ENCODE data around the gene IFT122. TPM values are rescaled to one million over a fixed set of nuclear protein-coding genes. Genes with fewer than 3 reads are reported as not detected.

The IFT122 gene
- total and polyA plus RNA-seq, 3 experiments from 2014 or later, result 4.3 to 16.5 (median 16.4) TPM

DNA sequence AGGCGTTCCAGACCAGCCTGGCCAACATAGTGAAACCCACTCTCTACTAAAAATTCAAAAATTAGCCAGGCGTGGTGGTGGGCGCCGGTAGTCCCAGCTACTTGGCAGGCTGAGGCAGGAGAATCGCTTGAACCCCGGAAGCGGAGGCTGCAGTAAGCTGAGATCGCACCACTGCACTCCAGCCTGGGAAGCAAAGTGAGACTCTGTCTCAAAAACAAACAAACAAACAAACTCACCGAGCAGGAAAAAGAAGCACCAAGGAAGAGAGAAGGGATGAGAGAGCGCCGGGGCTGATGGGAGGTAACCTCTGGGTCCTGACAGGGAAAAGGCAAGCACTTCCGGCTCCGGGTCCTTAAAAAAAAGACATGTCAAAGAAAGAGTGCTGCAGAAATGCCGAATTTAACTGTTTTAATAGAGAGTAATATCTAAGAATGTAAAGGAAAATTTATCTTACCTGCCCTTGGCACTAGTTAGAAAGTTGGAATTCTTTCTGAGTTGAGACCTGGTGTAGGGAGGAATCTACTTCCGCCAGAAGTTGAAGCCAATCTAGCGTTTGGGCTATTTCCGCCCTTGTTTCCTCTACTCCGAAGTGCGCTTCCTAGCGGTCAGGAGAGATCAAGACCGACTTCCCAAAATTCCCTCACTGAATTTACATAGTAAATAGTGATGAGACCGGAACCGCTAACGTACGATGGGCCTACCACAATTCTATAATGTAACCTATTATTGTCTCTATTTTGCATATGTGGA, 40.7 kb upstream of the IFT122 start:
- ChIA-PET POLR2A (interaction anchor here (0.6 to 1.1 kb wide), 6 partner anchors 12 to 409 kb away, joined by 3 to 6 read pairs (median 4); no protein-coding TSS in a partner anchor), CTCF (interaction anchor here (0.8 to 1.7 kb wide), 8 partner anchors 15 to 206 kb away, joined by 3 to 11 read pairs (median 4); partner anchors contain the start of genes EFCAB12, IFT122 and MBD4)
- peak overlapping the region; percentile 96 to 99 (median 96) for H3K4me3 Mint-ChIP-seq
- peak overlapping the region; percentile 94 for H3K27ac ChIP-seq (ENCODE audit: low read depth, low read length)
- H3K4me1 ChIP-seq (ENCODE audit: insufficient read depth, low read length), result peaks cover 20% of the 10 kb centered on the region
- peaks cover 0 to 45% (median 4%) of the 10 kb centered on the region in 3 donors for H3K36me3 Mint-ChIP-seq
- no peaks in the 10 kb centered on the region for H3K9me3 Mint-ChIP-seq
- H3K36me3 ChIP-seq (ENCODE audit: insufficient read depth, low read length), result no peaks in the 10 kb centered on the region
- H3K27me3 Mint-ChIP-seq, result no peaks in the 10 kb centered on the region
- H3K9me3 ChIP-seq (ENCODE audit: low read length), result no peaks in the 10 kb centered on the region
- DNase-seq, result peak; percentile 55 to 85 (median 82)
- peaks cover 36 to 51% (median 49%) of the 10 kb centered on the region in 3 donors for H3K4me1 Mint-ChIP-seq
- H3K27me3 ChIP-seq (ENCODE audit: insufficient read depth, low read length, poor library complexity, severe bottlenecking), result no peaks in the 10 kb centered on the region
- peak overlapping the region; percentile 93 to 99 (median 98) for H3K27ac Mint-ChIP-seq
- peak overlapping the region; percentile 95 for H3K4me3 ChIP-seq (ENCODE audit: low read length)

- Mint-ChIP-seq H3K4me1 (peaks cover 33 to 48% (median 44%) of the 10 kb centered on the region in 3 donors), H3K4me3 (peak overlapping the region; percentile 96 to 99 (median 96)), H3K27ac (peak overlapping the region; percentile 93 to 99 (median 98)), H3K27me3 (no peaks in the 10 kb centered on the region), H3K36me3 (peaks cover 0 to 39% (median 0%) of the 10 kb centered on the region in 3 donors), H3K9me3 (no peaks in the 10 kb centered on the region)
- H3K4me3 ChIP-seq (ENCODE audit: low read length), result peak overlapping the region; percentile 95
- ChIA-PET POLR2A (interaction anchor here (0.6 to 1.1 kb wide), 6 partner anchors 12 to 409 kb away, joined by 3 to 6 read pairs (median 4); no protein-coding TSS in a partner anchor), CTCF (interaction anchor here (0.8 to 1.7 kb wide), 8 partner anchors 15 to 205 kb away, joined by 3 to 11 read pairs (median 4); partner anchors contain the start of genes EFCAB12, IFT122 and MBD4)
- peaks cover 20% of the 10 kb centered on the region for H3K4me1 ChIP-seq (ENCODE audit: insufficient read depth, low read length)
- no peaks in the 10 kb centered on the region for H3K9me3 ChIP-seq (ENCODE audit: low read length)
- H3K27ac ChIP-seq (ENCODE audit: low read depth, low read length), result peak overlapping the region; percentile 94
- no peaks in the 10 kb centered on the region for H3K27me3 ChIP-seq (ENCODE audit: insufficient read depth, low read length, poor library complexity, severe bottlenecking)
- no peaks in the 10 kb centered on the region for H3K36me3 ChIP-seq (ENCODE audit: insufficient read depth, low read length)
- DNase-seq, result no peak
These were observed 40.1 kb upstream of the IFT122 start for GRCh38 chr3:129399895-129400357.

DNA sequence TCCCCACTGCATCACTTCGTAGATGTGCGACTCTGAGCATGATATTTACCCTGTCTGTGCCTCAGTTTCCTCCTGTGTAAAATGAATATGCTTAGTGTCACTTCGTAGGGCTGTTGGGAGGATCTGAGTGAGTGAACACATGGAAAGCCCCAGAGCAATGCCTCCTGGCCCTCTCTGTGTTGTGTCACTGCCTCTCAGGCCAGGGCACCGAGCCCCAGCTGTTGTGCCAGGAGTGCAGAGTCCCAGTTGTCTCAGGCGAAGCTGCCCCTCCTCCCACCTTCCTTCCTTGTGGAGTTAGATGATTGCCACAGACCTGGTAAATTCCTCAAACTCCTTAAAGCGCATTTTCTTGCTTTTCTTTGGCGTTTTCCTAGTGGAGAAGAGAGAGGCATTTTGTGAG, 37.8 kb upstream of the IFT122 start:
- POLR2A ChIA-PET, result no interaction called here
- Mint-ChIP-seq H3K36me3 (peaks cover 0 to 17% (median 0%) of the 10 kb centered on the region in 3 donors), H3K4me1 (peaks cover 21 to 28% (median 23%) of the 10 kb centered on the region in 3 donors), H3K27me3 (no peaks in the 10 kb centered on the region), H3K27ac (peak overlapping the region in 1 of 8 donors; percentile 39), H3K4me3 (no peak overlapping the region), H3K9me3 (no peaks in the 10 kb centered on the region)
- Histone ChIP-seq H3K27ac (ENCODE audit: low read depth, low read length) (no peak overlapping the region), H3K4me3 (ENCODE audit: low read length) (no peak overlapping the region), H3K9me3 (ENCODE audit: low read length) (no peaks in the 10 kb centered on the region), H3K36me3 (ENCODE audit: insufficient read depth, low read length) (no peaks in the 10 kb centered on the region), H3K27me3 (ENCODE audit: insufficient read depth, low read length, poor library complexity, severe bottlenecking) (no peaks in the 10 kb centered on the region), H3K4me1 (ENCODE audit: insufficient read depth, low read length) (peaks cover 20% of the 10 kb centered on the region)
- CTCF ChIA-PET, result interaction anchor here (1.6 kb wide), 1 partner anchor 19 kb away, joined by 6 read pairs; no protein-coding TSS in a partner anchor
- DNase-seq, result no peak

- POLR2A ChIA-PET, result no interaction called here
- Histone ChIP-seq H3K27me3 (ENCODE audit: insufficient read depth, low read length, poor library complexity, severe bottlenecking) (no peaks in the 10 kb centered on the region), H3K36me3 (ENCODE audit: insufficient read depth, low read length) (no peaks in the 10 kb centered on the region), H3K4me3 (ENCODE audit: low read length) (no peak overlapping the region), H3K27ac (ENCODE audit: low read depth, low read length) (no peak overlapping the region), H3K9me3 (ENCODE audit: low read length) (no peaks in the 10 kb centered on the region), H3K4me1 (ENCODE audit: insufficient read depth, low read length) (peaks cover 17% of the 10 kb centered on the region)
- Mint-ChIP-seq H3K9me3 (no peaks in the 10 kb centered on the region), H3K4me1 (peaks cover 17 to 24% (median 19%) of the 10 kb centered on the region in 3 donors), H3K4me3 (no peak overlapping the region), H3K36me3 (peaks cover 0 to 13% (median 0%) of the 10 kb centered on the region in 3 donors), H3K27ac (peak overlapping the region in 2 of 8 donors; percentile 47 to 72), H3K27me3 (no peaks in the 10 kb centered on the region)
- DNase-seq, result no peak
- CTCF ChIA-PET, result interaction anchor here (0.8 to 1.6 kb wide), 3 partner anchors 10 to 359 kb away, joined by 3 to 6 read pairs (median 3); no protein-coding TSS in a partner anchor
These were observed 37.4 kb upstream of the IFT122 start for GRCh38 chr3:129402616-129403015.

- H3K27ac ChIP-seq (ENCODE audit: low read depth, low read length), result no peak overlapping the region
- H3K4me3 ChIP-seq (ENCODE audit: low read length), result no peak overlapping the region
- Mint-ChIP-seq H3K27ac (peak overlapping the region in 1 of 8 donors; percentile 47), H3K36me3 (peaks cover 0 to 10% (median 0%) of the 10 kb centered on the region in 3 donors), H3K27me3 (no peaks in the 10 kb centered on the region), H3K4me1 (peaks cover 10 to 16% (median 10%) of the 10 kb centered on the region in 3 donors), H3K4me3 (no peak overlapping the region), H3K9me3 (no peaks in the 10 kb centered on the region)
- CTCF ChIA-PET, result interaction anchor here (0.8 to 1.2 kb wide), 2 partner anchors 9 to 360 kb away, joined by 3 read pairs; no protein-coding TSS in a partner anchor
- no peaks in the 10 kb centered on the region for H3K9me3 ChIP-seq (ENCODE audit: low read length)
- H3K36me3 ChIP-seq (ENCODE audit: insufficient read depth, low read length), result no peaks in the 10 kb centered on the region
- H3K27me3 ChIP-seq (ENCODE audit: insufficient read depth, low read length, poor library complexity, severe bottlenecking), result no peaks in the 10 kb centered on the region
- POLR2A ChIA-PET, result no interaction called here
- peaks cover 9% of the 10 kb centered on the region for H3K4me1 ChIP-seq (ENCODE audit: insufficient read depth, low read length)
- no peak for DNase-seq
These were observed 36.6 kb upstream of the IFT122 start for GRCh38 chr3:129403450-129403849.

DNA sequence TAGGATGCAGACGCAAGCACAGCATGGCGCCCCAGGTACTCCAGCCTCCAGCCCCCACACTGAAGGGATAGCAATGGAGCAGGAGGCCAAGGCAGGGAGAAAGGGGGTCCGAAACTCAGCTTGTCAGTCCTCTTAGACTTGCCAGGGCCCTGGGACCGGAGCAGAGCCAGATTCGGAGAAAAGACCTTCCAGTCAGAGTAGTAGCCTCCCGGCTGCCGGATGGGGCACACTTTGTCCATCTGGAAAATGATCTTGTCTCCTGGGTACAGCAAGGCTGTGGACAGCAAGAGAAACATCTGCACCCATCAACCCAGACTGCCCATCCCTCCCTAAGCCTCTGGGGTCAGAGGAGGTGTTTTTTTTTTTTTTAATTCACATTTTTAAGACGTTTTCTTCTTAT, 35.9 kb upstream of the IFT122 start:
- POLR2A ChIA-PET, result no interaction called here

DNA sequence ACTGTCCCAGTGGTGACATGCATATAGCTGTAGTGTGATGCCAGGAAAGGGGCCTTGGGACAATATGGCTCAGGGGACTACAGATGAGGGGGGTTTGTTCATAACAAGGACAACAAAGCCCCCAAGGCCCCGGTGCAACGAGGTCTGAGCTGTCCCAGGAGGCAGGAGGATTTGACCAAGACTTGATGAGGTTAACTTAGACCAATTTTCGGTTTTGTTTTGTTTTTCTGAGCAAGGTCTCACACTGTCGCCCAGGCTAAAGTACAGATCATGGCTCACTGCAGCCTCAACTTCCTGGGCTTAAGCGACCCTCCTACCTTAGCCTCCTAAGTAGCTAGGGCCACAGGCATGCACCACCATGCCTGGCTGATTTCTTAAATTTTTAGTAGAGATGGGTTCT, 35.4 kb upstream of the IFT122 start:
- no peak overlapping the region for H3K4me3 Mint-ChIP-seq
- Histone ChIP-seq H3K27ac (ENCODE audit: low read depth, low read length) (no peak overlapping the region), H3K9me3 (ENCODE audit: low read length) (no peaks in the 10 kb centered on the region), H3K4me1 (ENCODE audit: insufficient read depth, low read length) (peaks cover 4% of the 10 kb centered on the region), H3K36me3 (ENCODE audit: insufficient read depth, low read length) (no peaks in the 10 kb centered on the region), H3K27me3 (ENCODE audit: insufficient read depth, low read length, poor library complexity, severe bottlenecking) (no peaks in the 10 kb centered on the region), H3K4me3 (ENCODE audit: low read length) (no peak overlapping the region)
- no peak for DNase-seq
- ChIA-PET POLR2A (no interaction called here), CTCF (no interaction called here)
- no peaks in the 10 kb centered on the region for H3K9me3 Mint-ChIP-seq
- H3K27ac Mint-ChIP-seq, result no peak overlapping the region
- H3K4me1 Mint-ChIP-seq, result peaks cover 2 to 6% (median 5%) of the 10 kb centered on the region in 3 donors
- H3K36me3 Mint-ChIP-seq, result no peaks in the 10 kb centered on the region
- no peaks in the 10 kb centered on the region for H3K27me3 Mint-ChIP-seq

More for the DNA sequence above, 35.9 kb upstream of the IFT122 start:
- Mint-ChIP-seq H3K27ac (no peak overlapping the region), H3K27me3 (no peaks in the 10 kb centered on the region), H3K4me3 (no peak overlapping the region), H3K36me3 (peaks cover 0 to 5% (median 0%) of the 10 kb centered on the region in 3 donors), H3K4me1 (peaks cover 6 to 10% (median 7%) of the 10 kb centered on the region in 3 donors), H3K9me3 (no peaks in the 10 kb centered on the region)
- Histone ChIP-seq H3K4me3 (ENCODE audit: low read length) (no peak overlapping the region), H3K27me3 (ENCODE audit: insufficient read depth, low read length, poor library complexity, severe bottlenecking) (no peaks in the 10 kb centered on the region), H3K36me3 (ENCODE audit: insufficient read depth, low read length) (no peaks in the 10 kb centered on the region), H3K4me1 (ENCODE audit: insufficient read depth, low read length) (peaks cover 4% of the 10 kb centered on the region), H3K27ac (ENCODE audit: low read depth, low read length) (no peak overlapping the region), H3K9me3 (ENCODE audit: low read length) (no peaks in the 10 kb centered on the region)
- no peak for DNase-seq
- CTCF ChIA-PET, result no interaction called here

GRCh38 chr3:129409541-129409940, 30.5 kb upstream of the IFT122 start:
- Mint-ChIP-seq H3K9me3 (no peaks in the 10 kb centered on the region), H3K27me3 (peaks cover 0 to 6% of the 10 kb centered on the region in 2 donors), H3K27ac (no peak overlapping the region), H3K4me1 (no peaks in the 10 kb centered on the region), H3K4me3 (no peak overlapping the region), H3K36me3 (no peaks in the 10 kb centered on the region)
- Histone ChIP-seq H3K27me3 (ENCODE audit: insufficient read depth, low read length, poor library complexity, severe bottlenecking) (no peaks in the 10 kb centered on the region), H3K9me3 (ENCODE audit: low read length) (no peaks in the 10 kb centered on the region), H3K4me1 (ENCODE audit: insufficient read depth, low read length) (no peaks in the 10 kb centered on the region), H3K4me3 (ENCODE audit: low read length) (no peak overlapping the region), H3K27ac (ENCODE audit: low read depth, low read length) (no peak overlapping the region), H3K36me3 (ENCODE audit: insufficient read depth, low read length) (no peaks in the 10 kb centered on the region)
- ChIA-PET POLR2A (no interaction called here), CTCF (interaction anchor here (1.5 to 1.7 kb wide), 2 partner anchors 26 to 483 kb away, joined by 4 to 5 read pairs; no protein-coding TSS in a partner anchor)
- DNase-seq, result no peak
